ENCODE measurements around the gene SCTR. TPM values are rescaled to one million over a fixed set of nuclear protein-coding genes. Genes with fewer than 3 reads are reported as not detected.

The SCTR gene
- total and polyA plus RNA-seq, 4 donors = 4.6 to 42.7 (median 28.0) TPM

GRCh38 chr2:119533560-119533959, 9.3 kb upstream of the SCTR start:
- Histone ChIP-seq H3K9ac (ENCODE audit: insufficient read depth in 1 of 2, low read length in 2 of 2) (no peak overlapping the region), H3K9me3 (ENCODE audit: control insufficient read depth in 4 of 4, insufficient read depth in 3 of 4, low read length in 3 of 4) (peaks cover 0 to 7% (median 4%) of the 10 kb centered on the region in 4 donors), H3K27ac (ENCODE audit: low read depth in 1 of 2, low read length in 1 of 2) (no peak overlapping the region), H3K4me3 (no peak overlapping the region), H3K36me3 (ENCODE audit: control insufficient read depth in 4 of 4, insufficient read depth in 4 of 4, low read length in 4 of 4) (no peaks in the 10 kb centered on the region), H3K27me3 (ENCODE audit: control insufficient read depth in 3 of 3, insufficient read depth in 3 of 3, low read length in 2 of 3) (peaks cover 0 to 6% (median 2%) of the 10 kb centered on the region in 3 donors), H3K4me1 (ENCODE audit: control insufficient read depth in 5 of 5, insufficient read depth in 5 of 5, low read length in 5 of 5) (no peaks in the 10 kb centered on the region)
- ATAC-seq (ENCODE audit: insufficient read depth, low FRiP score) = no peak
- WGBS, 2 donors = 86 to 91% methylated on average over 1 of the region's 1 CpG
- TF ChIP-seq, protein P1, sequence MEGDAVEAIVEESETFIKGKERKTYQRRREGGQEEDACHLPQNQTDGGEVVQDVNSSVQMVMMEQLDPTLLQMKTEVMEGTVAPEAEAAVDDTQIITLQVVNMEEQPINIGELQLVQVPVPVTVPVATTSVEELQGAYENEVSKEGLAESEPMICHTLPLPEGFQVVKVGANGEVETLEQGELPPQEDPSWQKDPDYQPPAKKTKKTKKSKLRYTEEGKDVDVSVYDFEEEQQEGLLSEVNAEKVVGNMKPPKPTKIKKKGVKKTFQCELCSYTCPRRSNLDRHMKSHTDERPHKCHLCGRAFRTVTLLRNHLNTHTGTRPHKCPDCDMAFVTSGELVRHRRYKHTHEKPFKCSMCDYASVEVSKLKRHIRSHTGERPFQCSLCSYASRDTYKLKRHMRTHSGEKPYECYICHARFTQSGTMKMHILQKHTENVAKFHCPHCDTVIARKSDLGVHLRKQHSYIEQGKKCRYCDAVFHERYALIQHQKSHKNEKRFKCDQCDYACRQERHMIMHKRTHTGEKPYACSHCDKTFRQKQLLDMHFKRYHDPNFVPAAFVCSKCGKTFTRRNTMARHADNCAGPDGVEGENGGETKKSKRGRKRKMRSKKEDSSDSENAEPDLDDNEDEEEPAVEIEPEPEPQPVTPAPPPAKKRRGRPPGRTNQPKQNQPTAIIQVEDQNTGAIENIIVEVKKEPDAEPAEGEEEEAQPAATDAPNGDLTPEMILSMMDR (IDR thresholded peaks at IDR 0.05; ENCODE audit: control extremely low read depth, extremely low read depth) = no peak
- no peak for DNase-seq

GRCh38 chr2:119531292-119531691, 7.0 kb upstream of the SCTR start:
- no peak overlapping the region for H3K4me3 ChIP-seq
- H3K9me3 ChIP-seq (ENCODE audit: control insufficient read depth in 4 of 4, insufficient read depth in 3 of 4, low read length in 3 of 4) = peaks cover 0 to 7% (median 3%) of the 10 kb centered on the region in 4 donors
- no peak overlapping the region for H3K9ac ChIP-seq (ENCODE audit: insufficient read depth in 1 of 2, low read length in 2 of 2)
- no peak overlapping the region for H3K27ac ChIP-seq (ENCODE audit: low read depth in 1 of 2, low read length in 1 of 2)
- H3K4me1 ChIP-seq (ENCODE audit: control insufficient read depth in 5 of 5, insufficient read depth in 5 of 5, low read length in 5 of 5) = no peaks in the 10 kb centered on the region
- TF ChIP-seq, protein P1 (IDR thresholded peaks at IDR 0.05; ENCODE audit: control extremely low read depth, extremely low read depth) = no peak
- ATAC-seq (ENCODE audit: insufficient read depth, low FRiP score) = no peak
- H3K36me3 ChIP-seq (ENCODE audit: control insufficient read depth in 4 of 4, insufficient read depth in 4 of 4, low read length in 4 of 4) = no peaks in the 10 kb centered on the region
- WGBS, 2 donors = 56 to 73% methylated on average over 3 of the region's 3 CpGs
- peak in 2 of 3 donors; percentile 34 to 36 for DNase-seq
- H3K27me3 ChIP-seq (ENCODE audit: control insufficient read depth in 3 of 3, insufficient read depth in 3 of 3, low read length in 2 of 3) = peaks cover 0 to 22% (median 18%) of the 10 kb centered on the region in 3 donors

GRCh38 chr2:119527999-119528398, 3.7 kb upstream of the SCTR start:
- H3K36me3 ChIP-seq (ENCODE audit: control insufficient read depth in 4 of 4, insufficient read depth in 4 of 4, low read length in 4 of 4) = no peaks in the 10 kb centered on the region
- H3K27ac ChIP-seq (ENCODE audit: low read depth in 1 of 2, low read length in 1 of 2) = no peak overlapping the region
- peaks cover 4 to 46% (median 43%) of the 10 kb centered on the region in 3 donors for H3K27me3 ChIP-seq (ENCODE audit: control insufficient read depth in 3 of 3, insufficient read depth in 3 of 3, low read length in 2 of 3)
- no peak overlapping the region for H3K9ac ChIP-seq (ENCODE audit: insufficient read depth in 1 of 2, low read length in 2 of 2)
- DNase-seq = no peak
- H3K9me3 ChIP-seq (ENCODE audit: control insufficient read depth in 4 of 4, insufficient read depth in 3 of 4, low read length in 3 of 4) = peaks cover 0 to under 1% (median 0%) of the 10 kb centered on the region in 4 donors
- 95% methylated on average over 2 of the region's 2 CpGs for WGBS, 2 donors
- TF ChIP-seq, protein P1 (IDR thresholded peaks at IDR 0.05; ENCODE audit: control extremely low read depth, extremely low read depth) = no peak
- no peak for ATAC-seq (ENCODE audit: insufficient read depth, low FRiP score)
- peaks cover 0 to 8% (median 3%) of the 10 kb centered on the region in 5 donors for H3K4me1 ChIP-seq (ENCODE audit: control insufficient read depth in 5 of 5, insufficient read depth in 5 of 5, low read length in 5 of 5)
- no peak overlapping the region for H3K4me3 ChIP-seq

DNA sequence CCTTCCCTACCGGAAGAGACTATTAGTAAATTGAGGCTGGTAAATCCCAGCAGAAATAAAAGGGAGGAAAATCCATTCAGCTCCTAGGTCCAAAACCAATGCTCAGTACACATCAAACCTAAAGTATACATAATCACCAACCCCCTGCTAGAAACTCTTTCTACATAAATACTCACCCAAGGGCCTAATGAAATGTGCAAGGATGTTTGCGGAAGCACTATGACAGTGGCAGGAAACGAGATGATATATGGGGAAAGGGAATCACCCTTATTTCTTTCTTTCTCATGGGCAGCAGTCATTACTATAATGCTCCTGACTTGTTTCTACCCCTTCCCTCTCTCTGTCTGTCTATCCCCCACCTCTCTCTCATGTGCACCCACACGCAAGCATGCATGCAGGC, 1.3 kb upstream of the SCTR start:
- Histone ChIP-seq H3K4me1 (ENCODE audit: control insufficient read depth in 5 of 5, insufficient read depth in 5 of 5, low read length in 5 of 5) (peaks cover 0 to 10% (median 3%) of the 10 kb centered on the region in 5 donors), H3K4me3 (no peak overlapping the region), H3K27me3 (ENCODE audit: control insufficient read depth in 3 of 3, insufficient read depth in 3 of 3, low read length in 2 of 3) (peaks cover 7 to 55% (median 52%) of the 10 kb centered on the region in 3 donors), H3K9me3 (ENCODE audit: control insufficient read depth in 4 of 4, insufficient read depth in 3 of 4, low read length in 3 of 4) (no peaks in the 10 kb centered on the region), H3K9ac (ENCODE audit: insufficient read depth in 1 of 2, low read length in 2 of 2) (no peak overlapping the region), H3K27ac (ENCODE audit: low read depth in 1 of 2, low read length in 1 of 2) (no peak overlapping the region), H3K36me3 (ENCODE audit: control insufficient read depth in 4 of 4, insufficient read depth in 4 of 4, low read length in 4 of 4) (no peaks in the 10 kb centered on the region)
- WGBS, 2 donors = 30 to 49% methylated on average over 4 of the region's 4 CpGs
- ATAC-seq (ENCODE audit: insufficient read depth, low FRiP score) (no peak), DNase-seq (no peak)
- TF ChIP-seq, protein P1 (IDR thresholded peaks at IDR 0.05; ENCODE audit: control extremely low read depth, extremely low read depth) = no peak

All from lung (tissue), 12 donors.